ENCODE measurements around the gene SHC1. TPM values are rescaled to one million over a fixed set of nuclear protein-coding genes. Genes with fewer than 3 reads are reported as not detected.

The SHC1 gene
- total RNA-seq, 1 donor from 2014 or later = 251 TPM

DNA sequence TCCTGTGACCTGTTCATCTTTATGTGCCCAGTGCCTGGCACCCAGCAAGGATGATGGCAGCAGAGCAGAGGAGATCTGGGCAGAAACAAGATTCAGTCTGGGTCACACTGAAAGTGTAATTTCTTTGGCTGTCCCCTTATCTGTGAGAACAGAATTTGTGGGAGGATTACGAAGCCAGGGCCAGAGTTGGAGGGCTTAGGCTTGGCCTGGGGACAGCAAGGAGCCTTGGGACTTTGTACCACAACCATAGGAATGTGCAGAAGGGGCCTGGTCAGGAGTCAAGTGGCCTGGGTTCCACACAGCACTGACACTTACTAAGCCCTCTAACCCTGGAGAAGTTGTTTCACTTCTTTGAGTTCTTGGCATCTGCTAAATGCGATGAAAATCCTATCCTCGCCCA, 46.9 kb downstream of the SHC1 start:
- TF ChIP-seq, protein P1, sequence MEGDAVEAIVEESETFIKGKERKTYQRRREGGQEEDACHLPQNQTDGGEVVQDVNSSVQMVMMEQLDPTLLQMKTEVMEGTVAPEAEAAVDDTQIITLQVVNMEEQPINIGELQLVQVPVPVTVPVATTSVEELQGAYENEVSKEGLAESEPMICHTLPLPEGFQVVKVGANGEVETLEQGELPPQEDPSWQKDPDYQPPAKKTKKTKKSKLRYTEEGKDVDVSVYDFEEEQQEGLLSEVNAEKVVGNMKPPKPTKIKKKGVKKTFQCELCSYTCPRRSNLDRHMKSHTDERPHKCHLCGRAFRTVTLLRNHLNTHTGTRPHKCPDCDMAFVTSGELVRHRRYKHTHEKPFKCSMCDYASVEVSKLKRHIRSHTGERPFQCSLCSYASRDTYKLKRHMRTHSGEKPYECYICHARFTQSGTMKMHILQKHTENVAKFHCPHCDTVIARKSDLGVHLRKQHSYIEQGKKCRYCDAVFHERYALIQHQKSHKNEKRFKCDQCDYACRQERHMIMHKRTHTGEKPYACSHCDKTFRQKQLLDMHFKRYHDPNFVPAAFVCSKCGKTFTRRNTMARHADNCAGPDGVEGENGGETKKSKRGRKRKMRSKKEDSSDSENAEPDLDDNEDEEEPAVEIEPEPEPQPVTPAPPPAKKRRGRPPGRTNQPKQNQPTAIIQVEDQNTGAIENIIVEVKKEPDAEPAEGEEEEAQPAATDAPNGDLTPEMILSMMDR (IDR thresholded peaks at IDR 0.05) = no peak
- Mint-ChIP-seq H3K9me3 (ENCODE audit: low read depth) (no peaks in the 10 kb centered on the region), H3K27ac (ENCODE audit: unreplicated experiment) (no peak overlapping the region), H3K4me3 (ENCODE audit: unreplicated experiment) (no peak overlapping the region), H3K4me1 (ENCODE audit: low read depth) (no peaks in the 10 kb centered on the region), H3K36me3 (ENCODE audit: low read depth) (peaks cover 28% of the 10 kb centered on the region), H3K27me3 (ENCODE audit: low read depth) (no peaks in the 10 kb centered on the region)
- no peak for DNase-seq (ENCODE audit: low spot score)

DNA sequence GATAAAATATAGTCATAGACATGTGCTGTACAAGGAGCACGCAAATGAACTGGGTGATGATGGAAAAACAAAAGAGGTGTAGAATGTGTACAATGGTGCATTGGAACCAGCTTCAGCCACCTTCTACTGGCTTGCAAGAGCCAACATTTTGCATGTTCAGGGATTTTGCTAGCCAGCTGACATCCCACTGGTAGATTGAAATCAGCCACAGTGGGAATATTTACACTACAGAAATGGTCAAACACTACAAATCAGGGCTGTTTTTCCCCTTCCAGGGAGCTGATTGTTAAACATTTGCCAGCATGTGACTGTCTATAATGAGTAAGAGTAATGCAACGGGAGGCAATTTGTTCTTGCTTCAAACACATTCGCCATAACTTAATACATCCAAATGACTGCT, 57.3 kb downstream of the SHC1 start:
- Mint-ChIP-seq H3K4me1 (ENCODE audit: low read depth) (no peaks in the 10 kb centered on the region), H3K27me3 (ENCODE audit: low read depth) (no peaks in the 10 kb centered on the region), H3K36me3 (ENCODE audit: low read depth) (peaks cover 15% of the 10 kb centered on the region), H3K9me3 (ENCODE audit: low read depth) (peaks cover 19% of the 10 kb centered on the region), H3K27ac (ENCODE audit: unreplicated experiment) (no peak overlapping the region), H3K4me3 (ENCODE audit: unreplicated experiment) (no peak overlapping the region)
- DNase-seq (ENCODE audit: low spot score) = no peak
- TF ChIP-seq, protein P1 (IDR thresholded peaks at IDR 0.05) = no peak

DNA sequence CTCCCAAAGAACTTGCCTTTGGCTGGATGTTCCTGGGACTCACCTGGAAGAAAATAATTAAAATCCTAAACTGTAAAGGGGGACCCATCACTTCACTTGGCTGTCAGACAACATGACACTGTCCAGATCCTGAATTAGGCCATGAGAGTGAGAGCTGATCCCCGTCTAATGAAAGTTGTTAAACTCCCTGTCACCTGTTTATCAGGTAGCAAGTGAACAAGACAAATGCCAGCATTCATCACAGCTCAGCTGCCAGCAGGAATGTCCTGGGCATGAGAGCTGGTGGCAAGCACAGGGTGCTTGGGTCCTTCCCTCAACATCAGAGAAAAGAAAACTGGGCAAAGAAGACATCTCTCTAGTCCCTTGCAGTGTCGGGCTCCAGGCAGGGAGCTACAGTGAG, 57.8 kb downstream of the SHC1 start:
- Mint-ChIP-seq H3K36me3 (ENCODE audit: low read depth) (peaks cover 17% of the 10 kb centered on the region), H3K4me3 (ENCODE audit: unreplicated experiment) (no peak overlapping the region), H3K4me1 (ENCODE audit: low read depth) (no peaks in the 10 kb centered on the region), H3K9me3 (ENCODE audit: low read depth) (peaks cover 24% of the 10 kb centered on the region), H3K27ac (ENCODE audit: unreplicated experiment) (no peak overlapping the region), H3K27me3 (ENCODE audit: low read depth) (no peaks in the 10 kb centered on the region)
- TF ChIP-seq, protein P1 (IDR thresholded peaks at IDR 0.05) = no peak
- DNase-seq (ENCODE audit: low spot score) = peak; percentile 18

Small RNA genes lying within 50 kb of the gene (microRNA-seq; reads per million reads assigned to microRNA genes)
- not detected for gene MIR4258 (ENCODE audit: borderline number of aligned reads)

Other genes starting within 250 kb of the SHC1 start
- 0.92 to 1.8 TPM (median 1.5 TPM) in 3 replicates for gene KCNN3, start 100.5 kb downstream of the SHC1 start, total RNA-seq
- gene PMVK, start 34.0 kb downstream of the SHC1 start, total RNA-seq = 27.5 to 31.6 TPM (median 30.7 TPM) in 3 replicates
- gene PBXIP1, start 14.6 kb downstream of the SHC1 start, total RNA-seq = 47.1 to 60.2 TPM (median 57.1 TPM) in 3 replicates
- gene PYGO2, start 9.0 kb downstream of the SHC1 start, total RNA-seq = 23.2 to 27.2 TPM (median 24.0 TPM) in 3 replicates
- 23.2 to 34.0 TPM (median 26.8 TPM) in 3 replicates for gene CKS1B, start 3.9 kb upstream of the SHC1 start, total RNA-seq
- gene FLAD1, start 12.6 kb upstream of the SHC1 start, total RNA-seq = 23.0 to 30.8 TPM (median 28.7 TPM) in 3 replicates
- 0.72 to 0.85 TPM in 2 of 3 replicates, not detected in the other for gene LENEP, start 22.8 kb upstream of the SHC1 start, total RNA-seq
- gene ZBTB7B, start 32.1 kb upstream of the SHC1 start, total RNA-seq = 34.8 to 42.9 TPM (median 41.1 TPM) in 3 replicates
- gene DCST2, start 63.0 kb upstream of the SHC1 start, total RNA-seq = 0.30 to 0.36 TPM (median 0.36 TPM) in 3 replicates
- gene DCST1, start 63.1 kb upstream of the SHC1 start, total RNA-seq = not detected in 3 replicates
- gene ADAM15, start 80.6 kb upstream of the SHC1 start, total RNA-seq = 73.7 to 91.1 TPM (median 75.2 TPM) in 3 replicates
- gene EFNA4, start 93.0 kb upstream of the SHC1 start, total RNA-seq = 8.9 to 10.6 TPM (median 9.7 TPM) in 3 replicates
- gene EFNA3, start 108.1 kb upstream of the SHC1 start, total RNA-seq = 4.3 to 5.5 TPM (median 4.5 TPM) in 3 replicates
- gene EFNA1, start 157.1 kb upstream of the SHC1 start, total RNA-seq = 10.9 to 27.6 TPM (median 12.6 TPM) in 3 replicates
- 34.0 to 40.3 TPM (median 37.9 TPM) in 3 replicates for gene SLC50A1, start 165.1 kb upstream of the SHC1 start, total RNA-seq
- gene DPM3, start 169.8 kb upstream of the SHC1 start, total RNA-seq = 41.3 to 73.3 TPM (median 48.9 TPM) in 3 replicates
- 159 to 202 TPM (median 174 TPM) in 3 replicates for gene KRTCAP2, start 202.6 kb upstream of the SHC1 start, total RNA-seq
- 9.6 to 10.7 TPM (median 9.7 TPM) in 3 replicates for gene TRIM46, start 203.1 kb upstream of the SHC1 start, total RNA-seq
- 112 to 127 TPM (median 118 TPM) in 3 replicates for gene THBS3, start 237.2 kb upstream of the SHC1 start, total RNA-seq
- gene MTX1, start 237.9 kb upstream of the SHC1 start, total RNA-seq = 28.2 to 49.1 TPM (median 29.8 TPM) in 3 replicates

Data from chondrocyte (in vitro differentiated cells).